SKM-1 (cell line): Measurements from ENCODE around the gene SH3PXD2B.
"Not testable (repeated sequence)": the region's sequence is repeated elsewhere in the genome, so short reads cannot be mapped to it uniquely, and the experiment has no call there.

Experiments used
- DNase-seq: peaks from one replicate; lab custom pipeline; 2025; ENCODE audit not compliant: unreplicated experiment; lab: John Stamatoyannopoulos, UW

Gene SH3PXD2B

DNA sequence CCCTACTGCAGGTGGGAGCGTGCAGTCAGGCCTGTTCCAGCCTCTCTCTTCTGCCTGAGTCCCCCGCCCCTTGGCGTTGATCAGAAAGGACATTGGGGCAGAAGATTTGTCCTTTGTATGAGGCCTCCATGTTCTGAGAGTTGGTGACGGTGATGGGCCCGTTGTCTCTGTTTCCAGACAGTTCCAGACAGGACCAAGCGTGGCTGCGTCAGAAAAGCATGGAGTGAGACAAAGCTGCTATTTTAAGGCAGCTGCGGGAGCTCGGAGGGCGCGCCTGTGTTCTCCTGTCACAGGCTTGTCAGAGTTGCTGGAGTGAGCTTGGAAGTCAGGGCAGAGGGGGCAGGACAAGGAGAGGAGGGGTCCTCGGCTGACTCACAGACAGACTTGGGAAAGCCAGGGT lies 32.1 kb upstream of the SH3PXD2B start:
- DNase-seq: no peak

DNA sequence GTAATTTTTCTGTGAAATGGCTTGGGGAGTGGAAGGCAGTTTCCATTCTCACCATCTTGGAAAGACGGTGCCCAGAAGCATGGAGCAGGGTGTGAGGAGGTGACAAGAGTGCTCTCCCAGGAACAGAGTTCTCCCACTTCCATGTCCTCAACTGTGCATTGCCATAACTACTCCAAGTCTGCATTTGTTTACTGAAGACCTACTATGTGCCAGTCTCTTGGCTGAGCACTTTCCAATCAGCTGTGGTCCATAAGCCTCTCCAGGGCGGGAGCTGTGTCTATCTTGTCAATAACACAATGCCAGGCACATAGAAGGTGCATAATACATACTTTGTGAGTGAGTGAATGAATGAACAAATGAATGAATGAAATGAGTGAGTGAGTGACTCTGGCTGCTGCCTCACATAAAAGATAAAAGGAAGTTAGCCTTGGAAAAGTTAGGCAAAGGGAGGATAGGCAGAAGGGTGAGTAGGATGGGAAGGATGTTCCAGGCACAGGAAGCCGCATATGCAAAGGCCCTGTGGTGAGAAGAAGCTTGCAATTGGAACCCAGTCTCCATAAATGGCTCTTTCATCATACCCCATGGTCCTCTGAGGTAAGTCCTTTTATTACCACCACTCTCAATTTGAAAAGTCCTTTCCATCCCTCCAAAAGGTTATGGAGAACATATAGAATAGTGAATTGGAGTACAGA lies 31.3 kb upstream of the SH3PXD2B start:
- DNase-seq: no peak

DNA sequence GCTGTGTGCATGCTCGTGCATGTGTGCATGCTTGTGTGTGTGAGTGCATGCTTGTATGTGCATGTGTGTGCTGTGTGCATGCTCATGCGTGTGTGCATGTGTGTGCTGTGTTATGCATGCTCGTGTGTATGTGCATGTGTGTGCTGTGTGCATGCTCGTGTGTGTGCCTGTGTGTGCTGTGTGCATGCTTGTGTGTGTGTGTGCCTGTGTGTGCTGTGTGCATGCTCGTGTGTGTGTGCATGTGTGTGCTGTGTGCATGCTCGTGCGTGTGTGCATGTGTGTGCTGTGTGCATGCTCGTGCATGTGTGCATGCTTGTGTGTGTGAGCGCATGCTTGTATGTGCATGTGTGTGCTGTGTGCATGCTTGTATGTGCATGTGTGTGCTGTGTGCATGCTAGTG lies 30.3 kb upstream of the SH3PXD2B start:
- no peak for DNase-seq

DNA sequence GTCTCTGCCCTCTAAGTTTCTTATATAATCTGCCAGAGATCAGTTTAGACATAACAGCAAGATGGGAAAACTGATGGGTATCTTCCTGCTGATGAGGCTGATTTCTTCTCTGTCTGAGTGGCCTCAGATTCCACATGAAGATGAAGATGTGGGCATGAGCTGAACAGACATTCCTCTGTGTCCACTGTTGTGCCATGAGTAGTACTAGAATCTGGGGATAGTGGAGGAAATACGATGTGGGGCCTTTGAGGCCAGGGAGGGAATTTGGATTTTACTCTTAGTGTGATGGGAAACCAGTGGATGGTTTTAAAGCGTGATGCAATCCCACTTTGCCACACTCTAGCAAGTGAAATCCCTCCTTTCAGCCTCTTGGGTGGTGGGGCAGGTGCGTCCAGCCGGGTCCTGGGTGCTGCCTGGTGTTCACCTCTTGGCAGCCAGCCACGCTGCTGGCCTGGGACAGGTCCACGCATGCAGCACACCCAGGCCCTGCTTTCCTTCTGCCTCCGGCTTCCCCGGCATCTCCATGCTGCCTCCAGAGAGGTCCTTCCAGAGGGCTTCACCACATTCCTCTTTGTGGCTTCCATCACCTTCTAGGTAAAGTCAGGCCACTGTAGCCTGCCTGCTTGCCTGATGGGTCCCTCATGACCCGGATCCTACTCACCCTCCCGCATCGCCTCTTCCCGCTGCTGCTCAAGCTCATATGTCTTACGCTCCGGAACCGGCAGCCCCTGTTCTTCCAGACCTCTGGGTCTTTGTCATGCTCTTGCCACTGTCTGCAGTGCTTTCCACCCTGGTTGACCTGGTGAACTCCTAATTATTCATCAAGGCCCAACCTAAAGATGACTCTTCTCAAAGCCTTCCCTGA lies 28.1 kb upstream of the SH3PXD2B start:
- DNase-seq: no peak

DNA sequence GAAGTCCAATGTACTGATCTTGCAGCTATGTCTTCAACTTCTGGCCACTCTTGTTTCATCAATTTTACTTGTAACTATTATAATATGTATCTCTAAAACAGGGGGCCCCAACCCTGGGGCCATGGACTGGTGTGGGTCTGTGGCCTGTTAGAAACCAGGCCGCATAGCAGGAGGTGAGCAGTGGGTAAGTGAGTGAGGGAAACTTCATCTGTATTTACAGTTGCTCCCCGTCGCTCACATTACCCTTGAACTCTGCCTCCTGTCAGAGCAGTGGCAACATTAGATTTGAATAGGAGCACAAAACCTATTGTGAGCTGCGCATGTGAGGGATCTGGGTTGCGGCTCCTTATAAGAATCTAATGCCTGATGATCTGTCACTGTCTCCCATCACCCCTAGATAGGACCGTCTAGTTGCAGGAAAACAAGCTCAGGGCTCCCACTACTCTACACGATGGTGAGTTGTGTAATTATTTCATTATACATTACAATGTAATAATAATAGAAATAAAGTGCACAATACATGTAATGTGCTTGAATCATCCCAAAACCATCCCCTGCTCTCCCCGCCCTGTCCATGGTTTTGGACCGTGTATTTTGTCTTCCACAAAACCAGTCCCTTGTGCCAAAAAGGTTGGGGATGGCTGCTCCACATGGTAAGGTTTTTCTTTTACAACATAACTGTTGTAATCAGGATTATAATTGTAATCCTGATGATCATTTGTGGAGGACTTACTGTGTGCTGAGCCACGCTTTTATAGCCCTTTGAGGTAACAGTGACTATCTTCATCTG lies 26.9 kb upstream of the SH3PXD2B start:
- DNase-seq: no peak

DNA sequence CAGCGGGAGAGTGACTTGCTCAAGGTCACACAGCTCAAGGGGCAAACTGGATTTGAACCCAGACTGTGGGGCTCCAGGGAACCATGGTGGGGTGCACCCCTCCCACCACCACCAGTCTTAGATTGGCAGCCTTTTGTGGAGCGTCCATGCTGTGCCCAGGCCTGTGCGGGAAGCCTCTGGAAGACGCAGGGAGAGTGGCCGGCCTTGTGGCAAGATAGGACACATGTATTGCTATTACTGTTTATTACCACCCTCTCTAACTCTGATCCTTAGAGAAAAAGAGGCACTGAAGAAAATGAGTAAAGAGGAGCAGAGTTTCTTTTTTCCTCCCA lies 25.4 kb upstream of the SH3PXD2B start:
- no peak for DNase-seq

DNA sequence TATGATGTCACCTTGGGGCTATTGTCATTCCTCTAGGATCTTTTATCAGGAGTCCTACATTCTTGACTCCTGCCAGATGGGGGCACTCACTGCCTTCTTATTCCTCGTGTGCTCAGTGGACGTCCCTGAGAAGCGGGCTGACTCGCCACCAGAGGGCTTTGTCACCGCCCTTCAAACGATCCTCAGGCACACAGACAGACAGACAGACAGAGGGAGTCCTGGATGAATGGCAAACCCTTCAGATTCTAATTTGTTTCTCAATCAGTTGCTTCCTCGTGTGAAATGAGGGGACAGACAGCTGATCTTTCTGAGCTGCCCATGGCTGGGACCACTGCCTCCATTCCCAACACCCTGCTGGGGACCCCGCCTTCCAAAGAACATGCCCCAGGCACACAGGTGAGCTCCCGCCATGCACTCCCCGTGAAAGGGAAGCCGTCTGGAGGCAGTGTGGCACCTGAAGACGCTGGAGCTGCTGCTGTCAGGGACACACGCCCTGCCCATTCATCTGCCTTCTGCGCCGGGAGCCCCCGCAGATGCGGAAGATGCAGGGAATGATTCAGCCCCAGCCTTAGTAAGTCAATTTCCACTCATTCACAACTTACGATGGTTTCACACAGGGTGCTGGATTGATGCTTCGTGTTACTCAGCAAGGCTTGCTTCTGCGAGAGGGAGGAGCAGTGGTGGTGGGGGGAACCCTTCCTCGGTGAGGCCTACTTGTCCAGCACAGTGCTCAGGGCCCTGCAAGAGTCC lies 24.9 kb upstream of the SH3PXD2B start:
- peak; percentile 71 for DNase-seq

DNA sequence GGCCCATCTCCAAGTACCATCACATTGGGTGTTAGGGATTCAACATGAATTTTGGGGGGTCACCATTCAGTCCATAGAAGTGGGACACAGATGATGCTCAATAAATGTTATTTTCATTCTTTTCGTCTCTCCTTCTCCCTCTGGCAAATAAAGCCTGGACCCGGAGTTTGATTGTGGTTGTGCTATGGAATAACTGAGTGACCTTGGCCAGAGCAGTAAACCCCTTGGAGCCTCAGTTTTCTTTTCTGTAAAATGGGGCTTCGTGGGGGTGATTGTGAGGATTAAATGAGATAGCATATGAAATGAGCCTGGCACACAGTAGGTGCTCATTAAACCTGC lies 24.3 kb upstream of the SH3PXD2B start:
- DNase-seq: not testable (repeated sequence)

DNA sequence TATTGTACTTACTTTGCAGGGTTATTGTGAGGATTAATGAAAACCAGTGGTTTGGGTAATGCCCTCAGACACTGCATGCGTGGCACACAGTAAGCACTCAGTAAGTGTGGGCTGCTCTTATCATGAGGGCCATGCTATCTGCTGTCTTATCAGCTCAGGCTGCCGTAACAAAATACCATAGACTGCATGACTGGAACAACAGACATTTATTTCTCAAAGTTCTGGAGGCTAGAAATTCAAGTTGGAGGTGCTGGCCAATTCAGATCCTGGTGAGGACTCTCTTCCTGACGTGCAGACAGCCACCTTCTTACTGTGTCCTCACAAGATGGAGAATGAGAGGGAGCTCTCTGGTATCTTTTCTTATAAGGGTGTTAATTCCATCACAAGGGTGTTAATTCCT lies 23.9 kb upstream of the SH3PXD2B start:
- no peak for DNase-seq

DNA sequence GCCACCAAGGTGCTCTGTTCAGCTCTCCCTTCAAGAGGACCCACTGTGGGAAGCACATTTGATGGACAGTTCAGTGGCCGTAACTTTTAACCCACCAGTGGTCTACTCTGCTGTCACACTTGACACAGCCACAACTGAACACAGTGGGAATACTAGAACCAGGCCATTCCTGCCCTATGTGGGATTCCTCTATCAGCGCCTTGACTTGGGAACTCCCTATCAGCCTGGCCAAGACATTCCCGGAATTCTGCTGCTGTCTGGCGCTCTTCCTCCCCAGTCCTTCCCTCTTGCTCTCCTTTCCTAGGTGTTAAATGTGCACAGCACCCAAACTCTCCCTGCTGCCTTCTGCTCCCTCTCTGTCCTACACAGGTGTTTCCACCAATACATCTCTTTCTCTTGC lies 23.1 kb upstream of the SH3PXD2B start:
- DNase-seq: no peak

DNA sequence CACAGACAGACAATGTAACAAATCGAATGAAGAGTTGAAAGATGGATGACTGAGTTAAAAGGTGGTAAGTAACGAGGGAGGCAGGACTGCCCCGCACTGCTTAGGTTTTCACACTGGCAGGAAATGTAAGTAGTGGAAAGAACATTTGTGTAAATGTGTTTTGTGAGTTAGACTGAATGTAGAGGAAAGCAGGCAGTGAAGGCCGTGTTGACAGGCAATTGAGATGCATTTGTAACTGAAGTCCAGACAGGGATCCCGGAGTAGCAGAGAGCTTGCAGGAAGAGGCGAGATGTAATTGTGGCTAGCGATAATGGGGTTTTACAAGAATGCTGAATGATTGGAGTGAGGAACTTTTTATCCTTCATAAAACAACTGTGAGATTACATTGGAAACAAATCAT lies 20.0 kb upstream of the SH3PXD2B start:
- no peak for DNase-seq

DNA sequence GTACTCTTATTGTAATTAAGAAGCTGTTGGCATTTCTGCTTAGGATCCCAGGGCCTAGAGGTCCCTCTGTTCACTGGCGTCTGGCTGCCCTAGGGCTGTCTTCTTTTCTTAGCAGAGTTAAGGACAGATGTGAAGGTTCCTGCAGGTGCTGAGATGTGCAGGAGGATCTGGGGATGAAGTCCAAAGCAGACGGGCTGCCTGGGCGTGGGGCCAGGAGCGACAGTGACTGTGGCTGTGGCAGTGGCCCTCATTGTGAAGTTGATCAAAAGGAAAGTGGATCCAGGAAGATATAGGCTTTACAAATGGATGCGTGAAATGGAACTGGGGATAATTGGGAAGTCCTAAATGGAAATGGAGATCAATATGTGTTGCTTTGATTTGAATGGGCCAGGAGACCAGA lies 19.1 kb upstream of the SH3PXD2B start:
- no peak for DNase-seq

DNA sequence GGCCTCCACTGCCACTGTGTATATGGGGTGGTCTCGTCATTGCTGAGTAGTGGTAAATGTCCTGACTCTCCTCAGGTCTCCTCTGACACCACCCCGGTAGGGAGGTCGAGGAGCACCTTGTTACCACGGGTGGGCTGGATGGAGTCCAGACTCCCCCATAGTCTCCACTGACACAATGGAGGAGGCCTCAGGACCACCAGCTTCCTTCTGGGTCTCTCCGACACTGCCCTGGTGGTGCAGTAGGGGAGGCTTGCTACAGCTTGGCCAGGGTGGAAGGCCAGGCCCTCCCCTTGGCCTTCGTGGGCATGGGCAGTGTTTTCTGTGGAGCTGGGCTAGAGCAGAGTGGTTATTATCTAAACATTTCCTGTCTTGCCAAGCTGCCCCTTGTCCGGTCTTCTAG lies 15.4 kb upstream of the SH3PXD2B start:
- DNase-seq: no peak

DNA sequence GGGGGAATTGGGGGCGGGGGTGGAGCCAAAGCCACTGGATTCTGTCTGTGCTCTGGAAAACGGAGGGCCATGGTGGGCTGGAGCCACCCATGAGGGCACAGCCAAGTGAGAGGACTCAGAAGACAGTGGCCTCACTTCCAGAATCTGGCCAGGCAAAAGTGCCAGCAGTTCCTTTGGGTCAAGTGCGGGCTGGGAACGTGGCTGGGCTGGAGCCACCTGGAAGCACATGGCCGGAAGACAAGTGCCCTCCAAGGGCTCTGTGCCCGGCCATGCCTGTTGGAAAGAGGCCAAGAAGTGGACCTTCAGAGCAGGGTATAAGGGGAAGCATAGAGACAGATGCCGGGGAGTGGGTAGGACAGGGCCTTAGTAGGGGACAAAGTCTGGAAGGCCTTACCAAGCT lies 11.7 kb upstream of the SH3PXD2B start:
- DNase-seq: no peak

DNA sequence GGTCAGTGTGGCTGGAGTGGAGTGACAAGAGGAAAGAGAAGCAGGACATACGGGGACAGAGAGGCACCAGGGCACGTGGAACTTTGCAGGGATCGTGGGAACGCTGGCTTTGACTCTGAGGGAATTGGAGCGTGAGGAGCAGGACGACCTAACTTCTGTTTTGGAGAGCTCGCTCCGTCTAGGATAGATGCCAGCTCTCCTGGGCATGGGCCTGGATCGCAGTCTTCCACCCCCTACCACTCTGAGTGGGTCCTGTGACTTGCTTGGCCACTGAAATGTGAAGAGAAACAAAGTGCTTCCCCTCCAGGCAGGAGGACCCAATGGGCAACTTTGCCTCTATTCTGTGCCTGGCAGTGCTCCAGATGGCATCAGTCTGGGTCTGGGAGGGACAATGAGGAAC lies 8.7 kb upstream of the SH3PXD2B start:
- no peak for DNase-seq

DNA sequence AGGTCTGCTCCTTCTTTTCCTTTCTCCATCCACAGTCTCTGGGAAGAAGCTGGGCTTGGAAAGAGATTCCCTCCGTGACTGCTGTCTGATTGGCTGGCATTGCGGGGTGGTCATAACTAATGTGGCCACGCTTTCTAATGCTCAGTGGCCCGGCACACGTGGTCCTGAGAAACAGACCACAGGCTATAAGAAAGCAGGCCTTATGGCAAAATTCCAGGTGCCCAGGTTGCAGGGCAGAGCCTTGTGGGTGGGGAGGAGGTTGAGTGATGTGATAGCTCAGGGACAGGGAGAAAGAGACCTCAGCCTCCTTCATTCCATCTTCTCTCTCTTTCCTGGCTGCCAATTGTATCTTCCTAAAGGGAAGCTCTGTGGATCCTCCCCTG lies 5.4 kb upstream of the SH3PXD2B start:
- no peak for DNase-seq

DNA sequence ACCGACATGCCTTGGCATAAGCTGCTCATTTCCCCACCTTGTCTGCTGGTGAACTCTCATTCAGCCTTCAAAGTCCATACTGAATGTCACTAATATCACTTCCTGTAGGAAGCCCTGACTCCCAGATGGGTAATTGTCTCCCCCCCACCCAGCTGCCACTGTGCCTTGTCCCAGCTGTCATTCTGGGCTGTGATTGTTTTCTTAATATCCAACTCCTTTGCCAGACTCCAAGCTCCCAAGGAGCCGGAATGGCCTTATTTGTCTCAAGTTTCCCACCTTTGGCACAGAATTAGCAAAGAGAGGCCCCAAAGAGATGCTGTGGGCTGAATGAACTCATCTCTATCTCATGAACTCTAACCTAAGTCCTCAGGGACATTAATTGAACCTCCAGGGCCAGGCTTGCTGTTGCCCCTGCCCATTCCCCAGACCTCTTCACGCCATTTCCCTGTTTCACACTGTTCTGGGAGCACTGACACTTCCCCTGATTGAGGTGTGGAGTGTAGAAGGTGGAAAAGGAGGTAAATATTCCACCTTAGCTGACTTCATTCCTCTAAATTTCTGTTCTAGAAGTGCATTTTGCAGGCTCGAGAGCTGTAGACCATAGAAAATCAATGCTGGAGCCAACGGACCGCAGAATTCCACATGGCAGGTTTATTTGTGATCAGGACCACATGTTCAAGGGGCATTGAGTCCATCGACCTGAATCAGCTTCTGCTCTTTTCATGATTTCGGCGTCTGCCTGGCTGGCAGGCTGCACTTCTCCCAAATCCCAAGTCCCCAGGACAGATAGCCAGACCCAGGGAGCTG lies 4.9 kb upstream of the SH3PXD2B start:
- DNase-seq: no peak

DNA sequence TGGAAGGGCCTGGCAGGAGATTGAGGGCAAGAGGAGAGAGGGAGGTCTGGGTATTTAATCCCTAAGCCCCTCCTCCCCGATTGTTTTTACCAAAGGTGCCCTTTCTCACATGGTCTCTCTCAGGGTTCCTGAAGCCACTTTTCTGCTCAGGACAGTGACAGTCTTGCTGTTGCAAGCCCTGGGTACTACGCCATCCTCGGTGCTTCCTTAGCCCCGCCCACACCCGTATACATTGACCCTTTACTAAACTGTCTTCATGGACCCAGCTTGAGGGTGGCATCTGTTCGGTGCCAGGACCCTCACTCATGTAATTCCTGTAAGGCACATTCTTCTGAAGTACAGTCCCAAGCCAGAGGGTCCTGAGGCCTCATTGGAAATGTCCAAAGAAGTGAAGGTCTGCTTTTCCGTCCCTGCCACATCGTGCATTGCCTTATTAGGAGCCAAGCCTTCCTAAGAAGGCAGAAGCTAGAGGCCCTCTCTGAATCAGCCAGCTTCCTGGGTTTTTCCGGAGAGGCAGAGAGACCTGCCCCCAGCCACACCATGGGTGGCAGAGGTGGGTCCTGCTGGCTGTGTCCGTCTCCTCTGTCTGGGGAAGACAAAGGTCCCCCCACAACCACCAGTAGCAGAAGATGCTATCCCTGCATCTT lies 1.9 kb upstream of the SH3PXD2B start:
- no peak for DNase-seq

DNA sequence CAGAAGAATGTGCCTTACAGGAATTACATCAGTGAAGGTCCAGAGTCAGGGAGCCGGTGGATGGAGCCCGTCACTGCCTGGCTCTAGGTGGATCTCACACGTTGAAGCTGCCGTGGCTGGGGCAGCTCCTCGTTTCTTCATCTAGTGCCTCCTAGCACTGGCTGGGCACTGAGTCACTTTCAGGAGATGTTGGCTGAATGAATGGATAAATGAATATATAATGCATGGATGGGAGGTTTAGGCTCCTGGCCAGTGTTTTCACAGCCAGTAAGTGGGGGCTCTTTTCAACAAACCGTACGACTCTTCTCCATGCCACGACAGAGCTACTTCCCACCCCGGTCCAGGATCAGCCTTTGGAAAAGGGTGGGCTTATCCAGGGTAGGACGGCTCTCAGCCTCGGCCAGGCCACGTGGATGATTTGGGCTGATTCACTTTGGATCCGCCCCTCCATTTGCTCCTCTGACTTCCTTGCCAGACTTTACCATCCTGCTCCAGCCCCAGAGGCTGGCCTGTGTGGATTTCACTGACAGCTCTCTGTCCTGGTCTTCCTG lies 1.3 kb upstream of the SH3PXD2B start:
- no peak for DNase-seq

DNA sequence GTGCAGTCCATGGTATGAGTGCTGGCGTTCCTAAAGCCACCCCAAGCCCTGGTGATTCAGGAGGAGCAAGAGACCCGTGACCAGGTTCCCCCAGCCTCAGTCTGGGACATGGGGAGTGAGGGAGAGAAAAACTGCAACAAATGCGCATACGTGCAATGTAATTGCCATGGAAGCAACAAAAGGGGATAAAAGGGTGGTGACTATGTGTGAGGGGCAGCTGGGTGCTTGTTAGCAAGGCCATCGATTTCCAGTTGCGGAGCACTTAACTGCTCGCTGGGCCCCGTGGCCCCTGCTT lies 709 bp upstream of the SH3PXD2B start:
- no peak for DNase-seq
